NCI-H146 (cell line): ENCODE results near the gene CMTR2.

Experiments used
- DNase-seq: peaks from one replicate; lab custom pipeline; 2025; lab: John Stamatoyannopoulos, UW

CMTR2 gene

DNA sequence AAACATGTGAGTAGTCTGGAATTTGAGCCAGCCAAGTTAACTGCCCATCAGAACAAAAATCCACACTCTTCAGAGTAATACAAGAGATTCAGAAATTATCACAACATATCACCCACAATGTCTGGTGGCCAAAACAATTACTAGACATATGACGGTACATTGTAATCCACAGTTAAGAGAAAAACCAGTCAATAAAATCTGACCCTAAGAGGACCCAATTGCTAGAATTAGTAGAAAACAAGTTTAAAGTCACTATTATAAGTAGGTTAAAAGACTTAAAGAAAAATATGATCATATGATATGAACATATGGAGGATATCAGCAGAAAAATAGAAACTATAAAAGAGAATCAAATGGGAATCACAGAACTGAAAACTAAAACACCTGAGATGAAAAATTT, 15.8 kb downstream of the CMTR2 start:
- no peak for DNase-seq

DNA sequence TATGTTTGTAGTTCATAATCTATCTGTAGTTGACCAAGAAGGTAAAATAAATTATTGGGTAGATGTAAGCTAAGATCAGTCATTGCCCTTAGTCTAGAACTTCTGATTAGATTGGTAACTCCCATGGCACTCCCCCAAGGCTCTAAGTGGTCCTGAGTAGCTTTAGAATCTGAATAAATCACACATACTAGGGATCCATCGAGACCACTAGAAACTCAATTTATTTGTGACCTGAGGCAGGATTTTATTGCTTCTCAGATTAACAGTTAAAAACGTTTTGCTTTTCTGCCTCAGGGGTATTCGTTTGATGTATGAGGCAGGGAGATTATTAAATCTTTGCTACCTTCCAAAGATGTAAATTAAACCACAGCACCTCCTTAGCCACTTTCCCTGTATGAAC, 24.9 kb downstream of the CMTR2 start:
- DNase-seq, result no peak

DNA sequence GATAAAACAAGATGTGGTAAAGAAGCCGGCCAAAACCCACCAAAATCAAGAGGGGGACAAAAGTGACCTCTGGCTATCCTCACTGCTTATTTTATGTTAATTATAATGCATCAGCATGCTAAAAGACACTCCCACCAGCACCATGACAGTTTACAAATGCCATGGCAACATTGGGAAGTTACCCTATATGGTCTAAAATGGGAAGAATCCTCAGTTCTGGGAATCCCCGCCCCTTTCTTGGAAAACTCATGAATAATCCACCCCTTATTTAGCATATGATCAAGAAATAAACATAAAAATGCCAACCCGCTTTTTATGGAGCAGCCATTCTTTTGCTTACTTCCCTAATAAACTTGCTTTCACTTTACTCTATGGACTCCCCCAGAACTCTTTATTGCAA, 25.6 kb downstream of the CMTR2 start:
- DNase-seq, result no peak

DNA sequence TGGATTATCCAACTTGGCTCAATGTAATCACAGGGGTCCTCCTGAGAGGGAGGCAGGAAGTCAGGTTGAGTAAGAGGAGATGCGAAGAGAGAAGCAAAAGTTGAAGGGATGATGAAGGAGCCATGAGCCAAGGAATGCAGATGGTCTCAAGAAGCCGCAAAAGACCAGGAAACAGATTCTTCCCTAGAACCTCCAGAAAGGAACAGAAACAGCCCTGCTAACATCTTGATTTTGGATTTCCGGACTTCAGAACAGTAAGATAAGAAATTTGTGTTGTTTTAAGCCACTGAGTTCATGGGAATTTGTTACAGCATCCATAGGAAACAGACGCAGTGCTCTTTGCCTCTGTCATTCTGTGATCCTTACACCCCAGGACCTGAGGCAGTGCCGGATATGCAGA, 26.8 kb downstream of the CMTR2 start:
- DNase-seq, result no peak

- no peak for DNase-seq
These were observed 28.2 kb downstream of the CMTR2 start for GRCh38 chr16:71260995-71261394.

GRCh38 chr16:71259086-71259485, 30.1 kb downstream of the CMTR2 start:
- no peak for DNase-seq

DNA sequence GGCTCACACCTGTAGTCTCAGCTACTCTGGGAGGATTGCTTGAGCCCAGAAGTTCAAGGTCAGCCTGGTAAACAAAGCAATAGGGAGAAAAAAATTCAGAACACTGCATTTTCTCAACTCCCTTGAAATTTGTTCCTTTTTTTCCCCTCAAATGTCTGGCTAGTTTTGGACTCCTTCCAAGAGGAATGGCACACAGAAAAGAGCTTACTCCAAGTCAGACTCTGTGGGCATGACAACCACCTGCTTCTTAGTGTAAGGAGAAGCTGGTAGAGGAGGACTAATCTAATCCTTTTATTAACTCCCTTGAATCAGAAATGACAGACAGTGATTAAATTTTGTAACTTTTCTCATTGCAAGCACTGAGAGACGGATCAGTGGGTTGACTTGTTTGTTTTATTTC, 30.8 kb downstream of the CMTR2 start:
- DNase-seq, result no peak

- no peak for DNase-seq
These were observed 31.4 kb downstream of the CMTR2 start for GRCh38 chr16:71257768-71258167.

DNA sequence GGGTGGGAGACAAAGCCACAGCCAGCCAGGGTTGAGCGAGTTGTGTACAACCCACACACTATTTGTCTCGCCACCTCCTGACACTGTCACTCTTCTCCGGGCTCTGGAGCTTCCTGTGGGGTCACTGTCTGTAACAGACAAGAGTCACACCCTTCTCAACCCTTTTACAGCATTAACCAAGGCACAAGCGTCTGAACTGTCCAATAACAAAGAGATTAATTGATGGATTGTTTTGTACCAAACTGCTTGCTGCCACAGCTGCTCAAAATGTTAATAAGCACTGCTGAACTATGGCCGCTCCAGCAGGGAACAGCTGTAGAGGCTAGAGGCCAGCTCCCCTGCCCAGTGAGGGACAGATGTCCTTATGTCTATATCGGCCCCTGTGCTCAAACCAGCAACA, 33.5 kb downstream of the CMTR2 start:
- DNase-seq, result peak; percentile 67

- DNase-seq, result peak; percentile 5
These were observed 34.2 kb downstream of the CMTR2 start for GRCh38 chr16:71254832-71255525.

GRCh38 chr16:71250461-71251235, 38.6 kb downstream of the CMTR2 start:
- no peak for DNase-seq

DNA sequence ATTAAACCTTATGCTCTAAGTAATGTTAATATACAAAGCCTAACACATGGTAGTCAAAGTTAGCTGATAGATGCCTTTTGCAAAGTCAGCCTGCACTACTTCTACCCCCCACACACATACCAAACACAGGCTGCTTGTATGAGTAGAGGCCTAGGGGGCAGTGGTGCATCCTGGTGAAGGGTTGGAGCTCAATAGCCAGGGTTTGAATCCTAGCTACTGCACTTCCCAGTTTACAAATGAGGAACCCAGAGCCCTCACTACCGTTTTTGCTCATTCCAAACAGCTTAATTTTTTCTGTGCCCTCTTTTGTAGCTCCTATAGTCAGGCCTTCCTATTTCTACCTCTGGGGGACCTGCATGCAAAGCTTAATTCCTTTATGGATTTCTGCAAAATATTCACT, 39.8 kb downstream of the CMTR2 start:
- DNase-seq, result no peak

GRCh38 chr16:71247478-71247877, 41.7 kb downstream of the CMTR2 start:
- DNase-seq, result no peak

DNA sequence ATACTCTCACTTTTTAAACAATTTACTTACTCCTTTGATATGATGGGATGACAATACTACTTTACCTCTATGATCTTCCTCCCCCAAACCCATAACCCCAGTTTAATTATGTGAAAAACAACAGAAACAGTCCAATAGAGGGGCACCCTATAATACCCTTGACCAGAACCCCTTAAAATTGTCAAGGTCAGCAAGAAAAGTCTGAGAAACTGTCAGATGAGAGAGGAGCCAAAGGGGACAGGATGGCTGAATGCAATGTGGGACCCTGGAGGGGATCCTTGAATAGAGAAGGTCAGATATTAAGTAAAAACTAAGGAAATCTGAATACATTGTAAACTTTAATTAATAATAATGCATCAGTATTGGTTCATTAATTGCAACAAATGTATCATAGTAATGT, 42.9 kb downstream of the CMTR2 start:
- DNase-seq, result no peak

GRCh38 chr16:71244521-71244920, 44.7 kb downstream of the CMTR2 start:
- DNase-seq, result no peak

GRCh38 chr16:71242601-71243000, 46.6 kb downstream of the CMTR2 start:
- no peak for DNase-seq

GRCh38 chr16:71242036-71242435, 47.2 kb downstream of the CMTR2 start:
- DNase-seq, result no peak
